ENCODE measurements around the gene RBMS3. TPM values are rescaled to one million over a fixed set of nuclear protein-coding genes. Genes with fewer than 3 reads are reported as not detected.

Gene RBMS3
- total and polyA plus RNA-seq, 2 donors: 12.8 to 19.9 TPM

DNA sequence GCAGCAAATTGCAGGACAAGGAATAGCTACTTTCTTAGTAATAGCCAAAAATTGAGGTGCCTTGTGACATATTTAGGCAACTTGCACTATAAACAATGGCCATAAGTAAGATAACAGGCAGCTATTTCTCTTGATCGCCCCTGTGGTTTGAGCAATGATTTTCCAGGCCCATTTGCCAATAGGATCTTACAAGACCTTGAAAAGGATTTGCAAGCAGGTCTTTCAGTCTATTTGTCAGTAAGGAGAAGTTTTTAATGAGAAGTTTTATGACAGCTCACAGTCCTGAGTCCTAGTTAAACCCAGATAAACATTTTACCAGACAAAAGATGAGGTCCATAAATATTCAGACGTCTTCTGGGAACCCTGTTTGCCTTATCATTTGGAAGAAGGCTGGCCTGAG is 645.5 kb downstream of the RBMS3 start:
- Histone ChIP-seq H3K4me3 (ENCODE audit: low read length in 2 of 2) (no peak overlapping the region), H3K36me3 (ENCODE audit: control insufficient read depth in 2 of 2, insufficient read depth in 2 of 2, low read length in 1 of 2) (no peaks in the 10 kb centered on the region), H3K27me3 (ENCODE audit: control insufficient read depth in 2 of 2, insufficient read depth in 1 of 2, low read length in 1 of 2) (no peaks in the 10 kb centered on the region), H3K4me1 (ENCODE audit: control insufficient read depth in 2 of 2, insufficient read depth in 2 of 2, low read length in 2 of 2) (no peaks in the 10 kb centered on the region), H3K9me3 (ENCODE audit: control insufficient read depth in 2 of 2, insufficient read depth in 1 of 2, low read length in 1 of 2) (no peaks in the 10 kb centered on the region), H3K27ac (ENCODE audit: low read depth in 1 of 2, low read length in 1 of 2) (no peak overlapping the region)
- 88% methylated on average over 2 of the region's 2 CpGs for WGBS
- DNase-seq (ENCODE audit: low read depth in 6 of 9, low spot score in 9 of 9): no peak

DNA sequence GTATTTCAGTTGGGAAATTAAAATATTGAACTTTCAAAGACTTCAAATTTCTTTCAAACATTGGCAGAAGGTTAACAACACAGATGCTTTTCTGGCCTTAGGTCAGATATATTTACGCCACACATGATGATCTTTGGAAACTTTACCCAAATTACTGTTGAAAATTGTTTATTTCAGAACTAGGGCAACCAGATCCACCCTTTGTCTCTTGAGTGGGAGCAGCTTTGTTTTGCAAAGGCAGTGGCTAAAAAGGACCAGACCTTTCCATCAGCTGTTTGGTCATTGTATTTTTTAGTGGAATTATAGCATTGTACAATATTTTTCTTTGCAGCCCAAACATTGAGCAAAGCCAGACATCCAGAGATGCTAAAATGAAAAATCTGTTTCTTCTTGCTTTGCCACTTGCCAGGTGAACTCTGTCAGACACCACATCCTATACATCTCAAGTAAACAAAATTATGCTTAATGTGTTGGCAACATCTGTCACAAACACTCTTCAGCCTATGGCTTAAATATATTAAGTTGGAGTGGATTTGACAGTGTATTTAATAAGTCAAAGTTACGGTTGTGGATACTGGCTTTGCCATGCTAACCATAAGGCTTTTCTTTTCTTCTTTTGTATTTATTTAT is 651.9 kb downstream of the RBMS3 start:
- no peaks in the 10 kb centered on the region for H3K9me3 ChIP-seq (ENCODE audit: control insufficient read depth in 2 of 2, insufficient read depth in 1 of 2, low read length in 1 of 2)
- H3K4me1 ChIP-seq (ENCODE audit: control insufficient read depth in 2 of 2, insufficient read depth in 2 of 2, low read length in 2 of 2): no peaks in the 10 kb centered on the region
- H3K27me3 ChIP-seq (ENCODE audit: control insufficient read depth in 2 of 2, insufficient read depth in 1 of 2, low read length in 1 of 2): no peaks in the 10 kb centered on the region
- no peak for DNase-seq (ENCODE audit: low read depth in 6 of 9, low spot score in 9 of 9)
- 95% methylated on average over 2 of the region's 2 CpGs for WGBS
- no peaks in the 10 kb centered on the region for H3K36me3 ChIP-seq (ENCODE audit: control insufficient read depth in 2 of 2, insufficient read depth in 2 of 2, low read length in 1 of 2)
- no peak overlapping the region for H3K27ac ChIP-seq (ENCODE audit: low read depth in 1 of 2, low read length in 1 of 2)
- H3K4me3 ChIP-seq (ENCODE audit: low read length in 2 of 2): no peak overlapping the region

DNA sequence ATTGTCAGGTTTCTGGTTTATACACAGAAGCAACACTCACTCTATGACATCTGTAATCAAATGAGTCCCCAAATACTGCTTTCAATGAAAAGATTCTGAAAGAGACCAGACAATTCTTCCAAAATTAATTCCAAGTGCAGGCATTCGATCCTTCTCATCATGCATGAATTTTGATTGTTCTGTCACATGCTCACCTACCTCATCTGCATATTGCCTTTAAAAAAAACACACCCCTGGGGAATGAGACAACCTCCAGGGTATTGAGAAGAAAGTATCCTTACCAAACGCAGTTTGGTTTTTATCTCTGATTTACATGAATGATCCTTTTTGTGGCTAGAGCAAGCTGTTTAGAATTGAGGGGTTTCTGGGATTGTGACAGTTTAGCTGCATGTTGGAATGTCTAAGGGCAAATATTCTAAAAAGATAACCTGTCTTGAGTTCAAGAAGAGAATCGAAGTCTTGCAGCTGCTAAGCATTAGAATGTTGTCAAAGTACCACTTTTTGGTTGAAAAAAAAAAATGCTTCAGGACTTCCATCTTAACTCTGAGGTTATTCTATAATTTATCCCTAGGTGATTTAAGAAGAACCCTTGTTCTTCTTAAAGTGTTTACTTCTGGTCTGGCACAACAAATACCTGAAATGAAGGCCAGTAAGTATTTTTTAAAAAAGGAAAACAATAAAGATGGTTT is 653.1 kb downstream of the RBMS3 start:
- no peak overlapping the region for H3K4me3 ChIP-seq (ENCODE audit: low read length in 2 of 2)
- H3K4me1 ChIP-seq (ENCODE audit: control insufficient read depth in 2 of 2, insufficient read depth in 2 of 2, low read length in 2 of 2): no peaks in the 10 kb centered on the region
- H3K9me3 ChIP-seq (ENCODE audit: control insufficient read depth in 2 of 2, insufficient read depth in 1 of 2, low read length in 1 of 2): no peaks in the 10 kb centered on the region
- no peak overlapping the region for H3K27ac ChIP-seq (ENCODE audit: low read depth in 1 of 2, low read length in 1 of 2)
- DNase-seq (ENCODE audit: low read depth in 6 of 9, low spot score in 9 of 9): no peak
- H3K27me3 ChIP-seq (ENCODE audit: control insufficient read depth in 2 of 2, insufficient read depth in 1 of 2, low read length in 1 of 2): no peaks in the 10 kb centered on the region
- no peaks in the 10 kb centered on the region for H3K36me3 ChIP-seq (ENCODE audit: control insufficient read depth in 2 of 2, insufficient read depth in 2 of 2, low read length in 1 of 2)
- 89% methylated on average over 3 of the region's 3 CpGs for WGBS

DNA sequence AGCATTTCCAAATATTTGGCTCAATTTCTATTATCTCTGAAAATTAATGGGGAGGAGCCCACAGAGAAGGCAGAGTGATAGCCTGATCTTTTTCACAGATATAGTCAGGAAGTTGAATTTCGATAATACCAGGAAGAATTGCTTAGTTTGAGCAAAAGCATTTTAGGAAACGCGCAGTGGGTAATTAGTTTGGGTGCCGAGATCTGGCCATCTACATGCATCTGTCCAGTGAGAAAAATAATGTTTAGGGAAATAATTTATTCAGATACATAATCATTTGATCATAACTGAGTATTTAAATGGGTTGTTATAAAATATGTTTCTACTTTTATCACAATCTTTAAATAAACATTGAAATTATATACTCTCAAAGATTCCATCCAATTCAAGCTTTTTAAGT is 653.9 kb downstream of the RBMS3 start:
- Histone ChIP-seq H3K36me3 (ENCODE audit: control insufficient read depth in 2 of 2, insufficient read depth in 2 of 2, low read length in 1 of 2) (no peaks in the 10 kb centered on the region), H3K4me1 (ENCODE audit: control insufficient read depth in 2 of 2, insufficient read depth in 2 of 2, low read length in 2 of 2) (no peaks in the 10 kb centered on the region), H3K4me3 (ENCODE audit: low read length in 2 of 2) (no peak overlapping the region), H3K27me3 (ENCODE audit: control insufficient read depth in 2 of 2, insufficient read depth in 1 of 2, low read length in 1 of 2) (no peaks in the 10 kb centered on the region), H3K27ac (ENCODE audit: low read depth in 1 of 2, low read length in 1 of 2) (no peak overlapping the region), H3K9me3 (ENCODE audit: control insufficient read depth in 2 of 2, insufficient read depth in 1 of 2, low read length in 1 of 2) (no peaks in the 10 kb centered on the region)
- DNase-seq (ENCODE audit: low read depth in 6 of 9, low spot score in 9 of 9): no peak
- whole genome bisulfite sequencing: 95% methylated on average over 4 of the region's 4 CpGs

DNA sequence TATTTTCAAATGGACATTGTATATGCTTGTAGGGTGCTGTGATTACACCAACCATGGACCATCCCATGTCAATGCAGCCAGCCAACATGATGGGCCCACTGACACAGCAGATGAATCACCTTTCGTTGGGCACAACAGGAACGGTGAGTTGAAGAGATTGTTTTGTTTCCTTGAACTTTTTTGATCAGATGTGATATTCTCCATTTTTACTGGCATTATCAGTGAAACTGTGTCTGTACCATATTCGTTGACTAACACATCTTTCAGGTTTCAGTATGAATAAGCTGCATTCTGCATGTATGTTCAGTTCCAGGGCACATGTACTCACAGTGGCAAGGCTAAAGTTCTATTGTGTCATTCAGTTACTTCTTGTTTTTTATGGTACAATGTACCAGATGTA is 655.2 kb downstream of the RBMS3 start:
- 95% methylated on average over 3 of the region's 3 CpGs for WGBS
- H3K27me3 ChIP-seq (ENCODE audit: control insufficient read depth in 2 of 2, insufficient read depth in 1 of 2, low read length in 1 of 2): no peaks in the 10 kb centered on the region
- DNase-seq (ENCODE audit: low read depth in 6 of 9, low spot score in 9 of 9): no peak

DNA sequence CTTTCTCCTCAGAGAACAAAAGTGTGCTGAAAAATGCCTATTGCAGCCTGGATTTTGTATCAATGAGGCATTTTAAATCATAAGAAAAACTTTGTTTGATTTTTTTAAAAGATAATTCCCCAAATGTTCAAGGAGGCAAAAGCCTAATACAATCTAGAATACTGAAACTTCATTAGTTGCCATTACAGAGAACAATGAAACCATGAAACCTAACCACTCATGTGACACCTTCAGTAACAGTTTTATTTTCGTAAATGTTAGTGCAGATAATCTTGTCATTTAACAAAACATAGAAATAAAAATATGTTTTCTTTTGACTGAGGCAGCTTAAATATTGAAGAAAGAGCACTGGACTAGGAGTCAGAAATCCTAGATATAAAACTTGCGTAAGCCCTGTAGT is 655.9 kb downstream of the RBMS3 start:
- Histone ChIP-seq H3K4me3 (ENCODE audit: low read length in 2 of 2) (no peak overlapping the region), H3K27ac (ENCODE audit: low read depth in 1 of 2, low read length in 1 of 2) (no peak overlapping the region), H3K4me1 (ENCODE audit: control insufficient read depth in 2 of 2, insufficient read depth in 2 of 2, low read length in 2 of 2) (no peaks in the 10 kb centered on the region), H3K9me3 (ENCODE audit: control insufficient read depth in 2 of 2, insufficient read depth in 1 of 2, low read length in 1 of 2) (no peaks in the 10 kb centered on the region), H3K27me3 (ENCODE audit: control insufficient read depth in 2 of 2, insufficient read depth in 1 of 2, low read length in 1 of 2) (no peaks in the 10 kb centered on the region), H3K36me3 (ENCODE audit: control insufficient read depth in 2 of 2, insufficient read depth in 2 of 2, low read length in 1 of 2) (no peaks in the 10 kb centered on the region)
- 96% methylated on average over 2 of the region's 2 CpGs for WGBS
- DNase-seq (ENCODE audit: low read depth in 6 of 9, low spot score in 9 of 9): no peak

More for the DNA sequence above, 655.2 kb downstream of the RBMS3 start:
- no peak overlapping the region for H3K27ac ChIP-seq (ENCODE audit: low read depth in 1 of 2, low read length in 1 of 2)
- no peak overlapping the region for H3K4me3 ChIP-seq (ENCODE audit: low read length in 2 of 2)
- H3K36me3 ChIP-seq (ENCODE audit: control insufficient read depth in 2 of 2, insufficient read depth in 2 of 2, low read length in 1 of 2): no peaks in the 10 kb centered on the region
- H3K9me3 ChIP-seq (ENCODE audit: control insufficient read depth in 2 of 2, insufficient read depth in 1 of 2, low read length in 1 of 2): no peaks in the 10 kb centered on the region
- H3K4me1 ChIP-seq (ENCODE audit: control insufficient read depth in 2 of 2, insufficient read depth in 2 of 2, low read length in 2 of 2): no peaks in the 10 kb centered on the region

DNA sequence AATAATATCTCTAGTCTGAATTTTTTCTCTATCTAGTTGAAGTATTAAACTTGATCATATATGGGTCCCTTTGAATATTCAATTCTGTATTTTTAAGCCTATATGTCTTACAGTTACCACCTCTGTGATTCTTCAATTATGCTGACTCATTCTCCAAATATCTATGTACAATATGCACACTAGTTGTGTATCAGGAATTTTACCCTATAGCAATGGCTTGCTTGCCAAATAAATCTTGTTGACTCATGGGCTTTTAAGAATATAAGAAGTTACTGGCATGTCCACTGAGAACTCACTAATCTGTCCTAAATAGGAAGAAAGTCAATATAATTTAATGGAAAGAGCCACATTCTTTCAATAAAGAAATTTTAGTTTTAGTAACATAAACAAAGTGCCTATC is 656.3 kb downstream of the RBMS3 start:
- no peaks in the 10 kb centered on the region for H3K36me3 ChIP-seq (ENCODE audit: control insufficient read depth in 2 of 2, insufficient read depth in 2 of 2, low read length in 1 of 2)
- no peak overlapping the region for H3K27ac ChIP-seq (ENCODE audit: low read depth in 1 of 2, low read length in 1 of 2)
- H3K4me3 ChIP-seq (ENCODE audit: low read length in 2 of 2): no peak overlapping the region
- no peaks in the 10 kb centered on the region for H3K4me1 ChIP-seq (ENCODE audit: control insufficient read depth in 2 of 2, insufficient read depth in 2 of 2, low read length in 2 of 2)
- DNase-seq (ENCODE audit: low read depth in 6 of 9, low spot score in 9 of 9): no peak
- no peaks in the 10 kb centered on the region for H3K9me3 ChIP-seq (ENCODE audit: control insufficient read depth in 2 of 2, insufficient read depth in 1 of 2, low read length in 1 of 2)
- H3K27me3 ChIP-seq (ENCODE audit: control insufficient read depth in 2 of 2, insufficient read depth in 1 of 2, low read length in 1 of 2): no peaks in the 10 kb centered on the region

DNA sequence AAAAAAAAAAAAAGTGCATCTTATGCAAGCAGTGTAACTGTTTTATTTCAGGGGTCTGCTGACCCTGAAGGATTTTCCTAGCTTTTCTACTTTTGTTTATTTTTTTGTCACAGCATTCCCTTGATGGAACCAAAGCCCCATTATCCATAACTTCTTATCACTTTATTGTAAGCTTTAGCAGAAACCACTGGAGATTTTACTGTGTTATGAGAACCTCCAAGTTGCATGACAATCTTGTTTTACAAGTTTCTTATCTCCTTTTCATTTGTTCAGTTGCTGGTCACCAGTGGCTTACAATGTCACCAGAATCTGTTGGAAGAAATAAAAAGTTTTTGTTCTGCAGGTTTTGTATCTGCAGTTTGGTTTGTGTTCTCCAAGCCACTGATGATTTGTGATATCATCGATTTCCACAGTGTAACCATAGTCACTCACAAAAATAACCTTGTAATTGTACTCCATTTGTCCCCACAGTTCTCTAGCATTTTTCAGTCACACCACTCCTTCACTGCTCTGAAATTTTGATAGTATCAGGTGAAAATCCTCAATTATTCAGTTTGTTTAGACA is 660.0 kb downstream of the RBMS3 start:
- H3K27me3 ChIP-seq (ENCODE audit: control insufficient read depth in 2 of 2, insufficient read depth in 1 of 2, low read length in 1 of 2): no peaks in the 10 kb centered on the region
- H3K36me3 ChIP-seq (ENCODE audit: control insufficient read depth in 2 of 2, insufficient read depth in 2 of 2, low read length in 1 of 2): no peaks in the 10 kb centered on the region
- 89% methylated on average over 1 of the region's 1 CpG for WGBS
- H3K4me1 ChIP-seq (ENCODE audit: control insufficient read depth in 2 of 2, insufficient read depth in 2 of 2, low read length in 2 of 2): no peaks in the 10 kb centered on the region
- H3K27ac ChIP-seq (ENCODE audit: low read depth in 1 of 2, low read length in 1 of 2): no peak overlapping the region
- H3K9me3 ChIP-seq (ENCODE audit: control insufficient read depth in 2 of 2, insufficient read depth in 1 of 2, low read length in 1 of 2): no peaks in the 10 kb centered on the region
- no peak for DNase-seq (ENCODE audit: low read depth in 6 of 9, low spot score in 9 of 9)
- no peak overlapping the region for H3K4me3 ChIP-seq (ENCODE audit: low read length in 2 of 2)

DNA sequence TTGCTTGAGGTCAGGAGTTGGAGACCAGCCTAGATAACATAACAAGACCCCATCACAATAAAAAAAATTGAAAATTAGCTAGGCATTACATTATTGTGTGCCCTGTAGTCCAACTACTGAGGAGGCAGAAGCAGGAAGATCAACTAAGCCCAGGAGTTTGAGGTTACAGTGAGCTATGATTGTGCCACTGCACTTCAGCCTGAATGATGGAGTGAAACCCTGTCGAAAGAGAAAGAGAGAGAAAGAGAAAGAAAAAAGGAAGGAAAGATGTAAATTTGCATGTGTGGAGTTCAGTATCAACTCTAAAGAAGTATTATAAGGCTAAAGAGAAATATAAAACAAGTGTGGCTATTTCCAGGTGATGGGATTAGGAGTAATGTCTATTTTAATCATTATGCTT is 661.4 kb downstream of the RBMS3 start:
- 91% methylated on average over 1 of the region's 1 CpG for WGBS
- H3K27me3 ChIP-seq (ENCODE audit: control insufficient read depth in 2 of 2, insufficient read depth in 1 of 2, low read length in 1 of 2): no peaks in the 10 kb centered on the region
- no peak for DNase-seq (ENCODE audit: low read depth in 6 of 9, low spot score in 9 of 9)
- H3K4me3 ChIP-seq (ENCODE audit: low read length in 2 of 2): no peak overlapping the region
- no peaks in the 10 kb centered on the region for H3K4me1 ChIP-seq (ENCODE audit: control insufficient read depth in 2 of 2, insufficient read depth in 2 of 2, low read length in 2 of 2)
- no peaks in the 10 kb centered on the region for H3K36me3 ChIP-seq (ENCODE audit: control insufficient read depth in 2 of 2, insufficient read depth in 2 of 2, low read length in 1 of 2)
- no peaks in the 10 kb centered on the region for H3K9me3 ChIP-seq (ENCODE audit: control insufficient read depth in 2 of 2, insufficient read depth in 1 of 2, low read length in 1 of 2)
- no peak overlapping the region for H3K27ac ChIP-seq (ENCODE audit: low read depth in 1 of 2, low read length in 1 of 2)
